HepG2 (cell line): ENCODE results near the gene CCDC57. TPM values are rescaled to one million over a fixed set of nuclear protein-coding genes. Genes with fewer than 3 reads are reported as not detected.

Experiments used
- BRF2 ChIP-seq: sonication (generic); formaldehyde crosslinking; IDR thresholded peaks from 2 replicates; pipeline ENCODE4 v1.8.1; 2022; ENCODE audit warnings: mild to moderate bottlenecking, missing genetic modification reagents
- DDIT3 ChIP-seq: sonication (generic); formaldehyde crosslinking; IDR thresholded peaks from 2 replicates; pipeline ENCODE4 v1.4.0; 2020; ENCODE audit warnings: mild to moderate bottlenecking, missing genetic modification reagents
- EEA1 ChIP-seq: sonication (generic); formaldehyde crosslinking; IDR thresholded peaks from 2 replicates; pipeline ENCODE4 v1.5.1; 2020; ENCODE audit warnings: mild to moderate bottlenecking, missing genetic modification reagents, borderline replicate concordance
- ETV6 ChIP-seq: sonication (generic); formaldehyde crosslinking; conservative IDR thresholded peaks from 2 replicates; pipeline ENCODE4 v1.4.0; 2020; ENCODE audit warnings: missing genetic modification reagents
- FLYWCH1 ChIP-seq: sonication (generic); formaldehyde crosslinking; IDR thresholded peaks from 2 replicates; pipeline ENCODE4 v1.8.1; 2023; ENCODE audit warnings: mild to moderate bottlenecking, missing genetic modification reagents
- FOSL2 ChIP-seq: sonication (generic); formaldehyde crosslinking; IDR thresholded peaks from 2 replicates; pipeline ENCODE4 v1.4.0; 2020; ENCODE audit warnings: missing genetic modification reagents
- GTF2F1 ChIP-seq: fragments of 150-350 bp; IDR thresholded peaks from 2 replicates; pipeline ENCODE4 v1.6.1; 2014; ENCODE audit warnings: low read length
- HMG20B ChIP-seq: conservative IDR thresholded peaks from 2 replicates; pipeline ENCODE4 v1.6.1; 2016; ENCODE audit warnings: missing genetic modification reagents, missing compliant biosample characterization
- HNRNPUL1 ChIP-seq: fragments of 200-400 bp; formaldehyde crosslinking; IDR thresholded peaks from 2 replicates; pipeline ENCODE4 v1.6.1; 2017; ENCODE audit warnings: low read depth, mild to moderate bottlenecking, low read length, moderate library complexity
- NCOA2 ChIP-seq: sonication (generic); formaldehyde crosslinking; IDR thresholded peaks from 2 replicates; pipeline ENCODE4 v1.8.0; 2022; ENCODE audit warnings: inconsistent platforms
- POGZ ChIP-seq: sonication (generic); formaldehyde crosslinking; IDR thresholded peaks from 2 replicates; pipeline ENCODE4 v1.4.0; 2020; ENCODE audit warnings: mild to moderate bottlenecking, missing genetic modification reagents
- REXO4 ChIP-seq: sonication (generic); formaldehyde crosslinking; IDR thresholded peaks from 2 replicates; pipeline ENCODE4 v1.8.0; 2022; ENCODE audit warnings: missing genetic modification reagents, mild to moderate bottlenecking, borderline replicate concordance
- RFXANK ChIP-seq: IDR thresholded peaks from 2 replicates; pipeline ENCODE4 v1.6.1; 2016
- SIN3A ChIP-seq: IDR thresholded peaks from 2 replicates; pipeline ENCODE4 v1.6.1; 2011; ENCODE audit warnings: low read depth, mild to moderate bottlenecking, control low read depth, low read length, borderline replicate concordance
- SOX5 ChIP-seq: IDR thresholded peaks from 2 replicates; pipeline ENCODE4 v1.6.1; 2016; ENCODE audit warnings: borderline replicate concordance
- TCF7L2 ChIP-seq: IDR thresholded peaks from 2 replicates; pipeline ENCODE4 v1.6.1; 2011; ENCODE audit warnings: mild to moderate bottlenecking, low read depth, low read length, moderate library complexity
- ZFP82 ChIP-seq: sonication (generic); formaldehyde crosslinking; IDR thresholded peaks from 2 replicates; pipeline ENCODE4 v1.5.1; 2020; ENCODE audit warnings: mild to moderate bottlenecking, missing genetic modification reagents, borderline replicate concordance
- ZNF260 ChIP-seq: sonication (generic); formaldehyde crosslinking; IDR thresholded peaks from 2 replicates; pipeline ENCODE4 v1.4.0; 2020; ENCODE audit warnings: missing genetic modification reagents, low read depth, mild to moderate bottlenecking, borderline replicate concordance
- ZNF318 ChIP-seq: sonication (generic); formaldehyde crosslinking; IDR thresholded peaks from 2 replicates; pipeline ENCODE4 v1.4.0; 2020; ENCODE audit warnings: mild to moderate bottlenecking, missing genetic modification reagents
- ZNF337 ChIP-seq: sonication (generic); formaldehyde crosslinking; IDR thresholded peaks from 2 replicates; pipeline ENCODE4 v1.5.1; 2020; ENCODE audit warnings: missing genetic modification reagents, low read depth, mild to moderate bottlenecking, borderline replicate concordance
- ZNF383 ChIP-seq: sonication (generic); formaldehyde crosslinking; IDR thresholded peaks from 2 replicates; pipeline ENCODE4 v1.4.0; 2020; ENCODE audit warnings: missing genetic modification reagents, mild to moderate bottlenecking, borderline replicate concordance
- ZNF652 ChIP-seq: IDR thresholded peaks from 2 replicates; pipeline ENCODE4 v1.6.1; 2016; ENCODE audit warnings: low read depth, borderline replicate concordance
- polyA plus RNA-seq, 8 experiments: library from polyadenylated mRNA; depleted of rRNA in 3 of 8; stranded (reverse) in 7 of 8; unstranded in 1 of 8; fragments of >200 nt; fragmentation: Illumina TruSeq in 4 of 8; extraction: Trizol in 4 of 8; gene quantifications; 2 replicates each; pipeline versions ENCODE4 v1.2.1 to v1.2.3, GENCODE V29; 2011 to 2016; ENCODE audit warnings: low read depth in 4 of 8, missing spikeins in 1 of 8, mixed read lengths in 1 of 8; ENCODE audit not compliant: insufficient read depth in 1 of 8
- total RNA-seq, 5 experiments: library from RNA; depleted of rRNA; stranded (reverse); fragments of >200 nt; fragmentation: Illumina TruSeq; extraction: Trizol; gene quantifications; 2 replicates each; pipeline ENCODE4 v1.2.3, GENCODE V29; 2016; ENCODE audit warnings: low read depth in 1 of 5

The CCDC57 gene
- total and polyA plus RNA-seq, 2 of the 13 experiments (the other 11 are each of a cell fraction or from before 2014, with no cell fraction given) = 59.3 to 59.9 TPM

- TF ChIP-seq ZNF318 (CRISPR knock-in tag) (0 out of 2 replicates have a peak, but pooled peaks have one; percentile 33), REXO4 (CRISPR knock-in tag) (no peak), TCF7L2 (no peak), ETV6 (no peak; the same call in 1 of the 2 replicates), GTF2F1 (no peak), POGZ (no peak), EEA1 (CRISPR knock-in tag) (0 out of 2 replicates have a peak, but pooled peaks have one; percentile 10), BRF2 (CRISPR knock-in tag) (no peak), DDIT3 (CRISPR knock-in tag) (no peak), HMG20B (no peak), FLYWCH1 (CRISPR knock-in tag) (no peak), SOX5 (CRISPR knock-in tag) (peak; percentile 62; the same call in 1 of the 2 replicates), ZNF337 (no peak), ZNF383 (CRISPR knock-in tag) (no peak), ZNF260 (CRISPR knock-in tag) (no peak), ZNF652 (no peak), FOSL2 (CRISPR knock-in tag) (peak; percentile 66), RFXANK (CRISPR knock-in tag) (no peak), HNRNPUL1 (no peak), ZFP82 (no peak), NCOA2 (CRISPR knock-in tag) (peak; percentile 59), SIN3A (no peak; the same call in 1 of the 2 replicates)
These were observed 3.9 kb upstream of the CCDC57 start (continued) for GRCh38 chr17:82216301-82217119.
